NCI-H1694 treated with DMSO at 0.1 percent for 48 hours (cell line): ENCODE results near the gene SOCS7.
"Not testable (repeated sequence)": the region's sequence is repeated elsewhere in the genome, so short reads cannot be mapped to it uniquely, and the experiment has no call there.

Experiments
- DNase-seq: peaks from one replicate; lab custom pipeline; 2025; lab: John Stamatoyannopoulos, UW

The SOCS7 gene

GRCh38 chr17:38421171-38421841 is 69.7 kb downstream of the SOCS7 start:
- DNase-seq, result no peak

GRCh38 chr17:38421871-38422827 is 70.5 kb downstream of the SOCS7 start:
- DNase-seq, result no peak

GRCh38 chr17:38424297-38424972 is 72.8 kb downstream of the SOCS7 start:
- no peak for DNase-seq

- DNase-seq, result no peak
Observed at GRCh38 chr17:38425031-38425430, 73.4 kb downstream of the SOCS7 start.

- DNase-seq, result no peak
Observed at GRCh38 chr17:38425744-38426143, 74.1 kb downstream of the SOCS7 start.

DNA sequence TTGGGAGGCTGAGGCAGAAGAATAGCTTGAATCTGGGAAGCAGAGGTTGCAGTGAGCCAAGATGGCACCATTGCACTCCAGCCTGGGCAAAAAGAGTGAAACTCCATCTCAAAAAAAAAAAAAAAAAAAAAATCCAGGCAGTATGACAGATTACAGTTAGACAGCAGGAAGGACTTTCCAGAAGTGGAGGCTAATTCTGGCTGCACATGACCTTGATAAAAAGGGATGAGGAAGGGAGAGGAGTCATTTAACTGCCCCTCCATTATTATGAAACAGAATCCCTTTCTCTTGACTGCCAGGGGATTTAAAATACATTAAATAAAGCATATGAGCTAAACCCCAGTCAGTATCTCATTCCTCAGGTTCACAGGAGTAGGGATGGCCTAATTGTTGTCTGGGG is 74.8 kb downstream of the SOCS7 start:
- DNase-seq, result no peak

DNA sequence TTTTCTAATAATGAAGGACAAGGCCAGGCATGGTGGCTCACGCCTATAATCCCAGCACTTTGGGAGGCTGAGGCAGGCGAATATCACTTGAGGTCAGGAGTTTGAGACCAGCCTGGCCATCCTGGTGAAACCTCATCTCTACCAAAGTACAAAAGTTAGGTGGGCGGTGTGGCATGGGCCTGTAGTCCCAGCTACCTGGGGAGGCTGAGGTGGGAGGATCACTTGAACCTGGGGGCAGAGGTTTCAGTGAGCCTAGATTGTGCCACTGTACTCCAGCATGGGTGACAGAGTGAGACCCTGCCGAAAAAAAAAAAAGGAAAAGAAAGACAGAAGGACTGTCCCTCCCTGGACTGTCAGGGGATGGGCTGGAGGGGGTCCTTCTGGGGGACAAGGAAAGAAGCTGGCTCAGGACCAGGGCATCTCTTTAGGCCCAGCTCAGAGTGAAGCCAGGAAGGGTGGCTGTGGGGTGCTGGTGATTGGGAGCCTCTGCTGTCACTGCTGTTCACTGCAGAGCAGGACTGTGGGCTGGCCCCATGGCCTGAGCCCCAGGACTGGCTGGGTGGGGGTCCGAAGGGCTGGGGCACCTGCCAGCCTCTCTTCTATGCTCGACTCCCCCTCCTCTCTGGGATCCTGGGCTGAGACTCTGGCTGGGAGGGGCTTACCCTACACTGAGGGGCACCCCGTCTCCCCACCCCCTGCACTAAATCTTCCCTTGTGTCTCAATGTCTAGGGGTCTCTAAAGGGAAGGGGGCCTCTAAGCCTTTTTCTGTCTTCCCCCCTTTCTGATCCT is 75.7 kb downstream of the SOCS7 start:
- no peak for DNase-seq

- DNase-seq, result no peak
Observed at GRCh38 chr17:38428112-38428642, 76.5 kb downstream of the SOCS7 start, which contains the start of gene ARHGAP23. ARHGAP23 (plus strand) TSS chr17:38428464; CDS start chr17:38428486, 22 bp downstream.

DNA sequence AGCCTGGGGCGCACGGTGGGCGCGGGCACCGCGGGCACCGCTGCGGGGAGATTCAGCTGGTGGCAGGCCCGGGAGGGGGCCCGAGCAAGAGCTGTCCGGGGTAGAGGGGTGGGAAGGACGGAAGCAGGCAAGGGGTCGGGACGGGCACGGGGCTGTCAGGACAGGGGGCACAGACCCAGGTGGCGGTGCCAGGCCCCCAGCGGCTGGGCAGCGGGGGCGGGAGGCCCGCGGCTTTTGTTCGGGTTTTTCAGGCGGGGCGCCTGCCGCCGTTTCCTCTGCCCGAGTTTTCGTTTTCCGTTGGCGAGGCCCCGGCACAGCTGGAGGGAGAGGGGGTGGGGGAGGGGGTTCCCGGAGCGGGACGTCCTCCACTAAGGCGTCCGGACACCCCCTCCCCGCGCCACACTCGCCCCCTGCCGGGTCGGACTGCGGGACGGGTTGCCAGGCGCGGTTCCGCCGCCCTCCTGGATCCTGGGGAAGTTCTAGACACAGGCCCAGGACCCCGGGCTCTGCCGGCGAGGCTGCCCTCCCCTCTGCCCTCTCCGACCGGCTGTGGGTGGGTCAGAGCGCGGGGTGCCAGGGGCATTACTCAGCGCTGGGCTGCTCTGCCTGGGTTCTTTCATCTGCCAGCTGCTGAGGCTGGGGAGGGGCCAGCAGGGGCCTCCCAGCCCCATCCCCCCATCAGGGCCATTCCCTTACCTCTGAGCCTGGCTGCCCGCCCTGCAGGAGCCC is 77.2 kb downstream of the SOCS7 start:
- DNase-seq, result no peak

DNA sequence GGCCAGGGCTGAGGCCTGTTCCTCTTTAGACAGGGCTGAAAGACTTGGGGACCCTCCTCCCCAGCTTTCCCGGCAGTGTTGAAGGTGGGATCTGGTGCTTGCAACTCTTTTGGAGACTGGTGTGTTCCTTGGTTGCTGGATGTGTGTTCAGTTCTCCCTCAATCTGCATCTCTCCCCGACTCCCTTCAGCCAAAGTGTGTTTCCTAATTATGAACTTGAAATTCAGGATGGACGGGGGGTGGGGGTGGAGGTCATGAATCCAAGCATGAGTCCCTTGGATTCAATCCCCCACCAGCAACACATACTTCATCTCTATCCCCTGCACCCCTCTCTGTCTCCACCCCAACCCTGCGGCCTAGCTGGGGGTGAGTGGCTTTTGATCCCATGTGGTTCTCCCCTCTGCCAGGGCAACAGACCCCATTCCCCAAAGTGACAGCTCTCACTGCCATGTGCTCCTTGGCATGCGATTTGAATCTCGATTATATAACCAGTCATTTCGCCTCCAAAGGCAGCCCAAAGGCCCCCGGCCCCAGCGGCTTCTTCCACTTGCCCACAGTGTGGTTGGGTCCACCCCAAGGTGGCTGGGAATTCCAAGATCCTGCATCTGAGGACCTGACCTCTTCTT is 77.9 kb downstream of the SOCS7 start:
- DNase-seq, result no peak

GRCh38 chr17:38430316-38430715 is 78.7 kb downstream of the SOCS7 start:
- DNase-seq, result no peak

- no peak for DNase-seq
Observed at GRCh38 chr17:38430822-38431221, 79.2 kb downstream of the SOCS7 start.

DNA sequence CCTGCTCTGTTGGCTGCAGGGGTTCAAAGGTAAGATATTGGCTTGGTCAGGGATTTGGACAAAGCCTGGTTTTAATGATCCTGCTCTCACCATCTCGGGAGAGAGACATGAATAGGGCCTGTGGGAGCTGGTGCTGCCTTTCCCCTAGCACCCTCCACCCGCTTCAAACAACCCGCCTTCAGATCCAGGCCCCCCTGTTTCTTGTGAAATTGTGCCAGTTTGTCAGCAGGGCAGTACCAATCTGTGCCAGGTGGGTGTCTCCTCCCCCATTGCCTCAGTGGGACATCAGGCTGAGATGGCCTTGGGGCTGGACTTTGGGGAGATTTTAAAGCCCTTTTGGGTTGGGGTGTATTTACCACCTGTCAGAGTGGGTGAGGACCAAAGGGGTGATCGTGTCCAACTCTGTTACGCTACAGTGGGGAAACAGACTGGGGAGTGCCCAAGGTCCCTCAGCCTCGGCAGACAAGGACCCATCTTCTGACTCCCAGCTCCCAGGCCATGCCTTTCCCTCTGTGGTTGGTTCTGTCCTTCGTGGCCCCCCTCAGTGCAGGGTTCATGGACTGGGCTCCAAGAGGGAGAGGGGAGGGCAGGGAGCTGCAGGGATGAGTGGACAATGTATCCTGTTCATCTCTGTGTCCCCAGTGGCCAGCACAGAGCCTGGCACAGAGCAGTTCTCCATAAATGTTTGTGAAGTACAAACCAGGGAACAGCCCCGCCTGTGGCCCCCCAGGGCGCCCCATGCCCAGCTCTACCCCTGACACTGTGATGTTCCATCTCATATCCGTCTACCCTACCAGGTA is 79.9 kb downstream of the SOCS7 start:
- DNase-seq, result no peak

DNA sequence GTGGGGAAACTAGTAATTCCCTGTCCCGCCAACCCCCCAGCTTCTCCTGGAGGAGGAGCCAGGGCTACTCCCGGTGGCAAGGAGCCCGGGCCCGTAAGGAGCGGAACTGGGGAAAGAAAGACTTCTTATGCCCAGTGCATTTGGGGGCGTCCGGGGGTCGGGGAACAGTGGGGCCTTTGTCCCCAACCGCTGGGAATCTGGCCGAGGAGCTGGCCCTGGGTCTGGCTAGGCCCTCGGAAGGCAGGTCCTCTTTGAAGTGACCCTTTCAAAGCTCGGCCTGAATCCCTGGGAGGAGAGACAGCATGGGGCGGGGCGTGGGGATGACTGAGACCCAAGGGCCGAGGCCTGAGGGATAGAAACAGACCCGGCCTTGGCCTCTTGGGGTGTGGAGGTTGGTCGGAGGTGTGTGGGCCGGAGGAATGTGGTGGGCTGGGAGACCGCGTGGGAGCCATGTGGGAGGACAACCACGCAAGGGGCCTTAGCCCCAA is 82.6 kb downstream of the SOCS7 start:
- DNase-seq, result no peak

DNA sequence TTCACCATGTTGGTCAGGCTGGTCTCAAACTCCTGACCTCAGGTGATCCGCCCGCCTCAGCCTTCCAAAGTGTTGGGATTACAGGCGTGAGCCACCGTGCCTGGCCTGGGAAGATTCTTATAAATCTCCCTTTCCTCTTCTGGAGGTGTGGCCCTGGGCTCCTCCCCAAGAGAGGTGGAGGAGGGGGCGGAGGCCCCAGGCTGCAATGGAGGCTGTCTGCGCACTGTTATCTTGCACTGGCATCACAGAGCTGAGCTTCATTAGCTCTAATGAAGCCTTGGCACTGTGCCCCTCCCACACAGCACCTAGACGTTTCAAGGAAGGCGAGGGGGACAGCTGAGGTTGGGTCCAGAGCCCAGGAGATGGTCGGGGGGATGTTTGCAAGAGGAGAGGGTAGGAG is 84.2 kb downstream of the SOCS7 start:
- no peak for DNase-seq

DNA sequence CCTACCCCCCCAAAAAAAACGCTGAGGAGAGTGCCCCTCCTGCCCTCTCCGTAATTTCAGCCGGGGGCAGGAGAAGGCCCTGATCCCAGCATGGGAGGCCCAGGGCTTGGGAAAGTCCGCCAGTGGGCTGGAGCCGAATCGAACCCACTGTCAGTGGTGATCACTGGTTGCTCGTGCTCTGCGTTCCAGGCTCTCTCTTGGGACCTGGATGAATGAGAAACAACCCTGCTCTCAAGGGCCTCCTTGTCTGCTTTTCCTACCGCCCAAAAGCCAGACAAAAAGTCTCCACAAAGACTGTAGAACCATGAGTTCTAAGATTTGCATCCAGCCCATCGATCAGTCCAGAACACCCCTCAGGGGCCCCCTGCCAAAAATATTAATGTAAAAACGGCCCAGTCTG is 84.7 kb downstream of the SOCS7 start:
- DNase-seq, result no peak

- DNase-seq, result not testable (repeated sequence)
Observed at GRCh38 chr17:38437313-38437712, 85.7 kb downstream of the SOCS7 start.

- DNase-seq, result no peak
Observed at GRCh38 chr17:38439436-38439835, 87.8 kb downstream of the SOCS7 start.
